HEK293T (cell line): Measurements from ENCODE around the gene C1GALT1.

ENCODE experiments used
- CTCF ChIA-PET: fragments of 350-600 bp; formaldehyde crosslinking; extraction: SDS; loops from one replicate; lab custom pipeline; 2021; ENCODE audit warnings: antibody characterized with exemption, inconsistent platforms; lab: Yijun Ruan, JAX
- POLR2A ChIA-PET: fragments of 350-600 bp; formaldehyde crosslinking; extraction: SDS; loops from one replicate; lab custom pipeline; 2020; ENCODE audit warnings: antibody characterized with exemption, inconsistent platforms; lab: Yijun Ruan, JAX
- DNase-seq: peaks from one replicate; pipeline ENCODE4 v3.0.0; 2012; ENCODE audit warnings: mixed read lengths; ENCODE audit errors: extremely low spot score
- ARNT ChIP-seq: fragments of 450-650 bp; IDR thresholded peaks from 2 replicates; pipeline ENCODE4 v1.6.1; 2017; ENCODE audit warnings: mild to moderate bottlenecking
- BHLHE40 ChIP-seq: fragments of 450-650 bp; IDR thresholded peaks from 2 replicates; pipeline ENCODE4 v1.6.1; 2016; ENCODE audit warnings: mild to moderate bottlenecking, moderate library complexity, borderline replicate concordance
- CTBP1 ChIP-seq: fragments of 450-650 bp; IDR thresholded peaks from 2 replicates; pipeline ENCODE4 v1.6.1; 2016; ENCODE audit warnings: borderline replicate concordance
- ELF4 ChIP-seq: fragments of 450-650 bp; IDR thresholded peaks from 2 replicates; pipeline ENCODE4 v1.6.1; 2017; ENCODE audit warnings: antibody characterized with exemption
- FOXA1 ChIP-seq: fragments of 450-650 bp; IDR thresholded peaks from 2 replicates; pipeline ENCODE4 v1.6.1; 2016; ENCODE audit warnings: mild to moderate bottlenecking
- FOXK2 ChIP-seq: fragments of 450-650 bp; IDR thresholded peaks from 2 replicates; pipeline ENCODE4 v1.6.1; 2016; ENCODE audit warnings: mild to moderate bottlenecking
- FOXM1 ChIP-seq: fragments of 450-650 bp; IDR thresholded peaks from 2 replicates; pipeline ENCODE4 v1.6.1; 2017; ENCODE audit warnings: mild to moderate bottlenecking, borderline replicate concordance
- HDGF ChIP-seq: fragments of 450-650 bp; IDR thresholded peaks from 2 replicates; pipeline ENCODE4 v1.6.1; 2017; ENCODE audit warnings: antibody characterized with exemption, borderline replicate concordance
- L3MBTL2 ChIP-seq: fragments of 450-650 bp; conservative IDR thresholded peaks from 2 replicates; pipeline ENCODE4 v1.6.1; 2016; ENCODE audit warnings: mild to moderate bottlenecking
- LEF1 ChIP-seq: fragments of 450-650 bp; IDR thresholded peaks from 2 replicates; pipeline ENCODE4 v1.6.1; 2017; ENCODE audit warnings: mild to moderate bottlenecking, borderline replicate concordance
- NFRKB ChIP-seq: fragments of 450-650 bp; IDR thresholded peaks from 2 replicates; pipeline ENCODE4 v1.6.1; 2016; ENCODE audit warnings: mild to moderate bottlenecking, moderate library complexity
- PKNOX1 ChIP-seq: fragments of 450-650 bp; IDR thresholded peaks from 2 replicates; pipeline ENCODE4 v1.6.1; 2016
- SP1 ChIP-seq: fragments of 450-650 bp; IDR thresholded peaks from 2 replicates; pipeline ENCODE4 v1.6.1; 2017
- SUZ12 ChIP-seq: fragments of 450-650 bp; IDR thresholded peaks from 2 replicates; pipeline ENCODE4 v1.6.1; 2016; ENCODE audit warnings: mild to moderate bottlenecking
- TARDBP ChIP-seq: fragments of 450-650 bp; IDR thresholded peaks from 2 replicates; pipeline ENCODE4 v1.6.1; 2016
- ZNF384 ChIP-seq: fragments of 450-650 bp; IDR thresholded peaks from 2 replicates; pipeline ENCODE4 v1.6.1; 2016

The C1GALT1 gene

GRCh38 chr7:7261863-7262262 is 79.5 kb downstream of the C1GALT1 start:
- DNase-seq, result no peak
- POLR2A ChIA-PET, result no interaction called here
- CTCF ChIA-PET, result no interaction called here
- TF ChIP-seq NFRKB (no peak), LEF1 (no peak), ELF4 (no peak), PKNOX1 (no peak), SP1 (no peak), FOXK2 (no peak), HDGF (no peak), TARDBP (no peak), CTBP1 (no peak), FOXM1 (no peak), BHLHE40 (no peak), FOXA1 (no peak)

GRCh38 chr7:7263297-7264230 is 81.2 kb downstream of the C1GALT1 start:
- no peak for DNase-seq
- ChIA-PET POLR2A (no interaction called here), CTCF (interaction anchor here (0.6 kb wide), 1 partner anchor 28 kb away, joined by 4 read pairs; no protein-coding TSS in a partner anchor)
- TF ChIP-seq SP1 (no peak), PKNOX1 (no peak), ZNF384 (no peak), L3MBTL2 (no peak), SUZ12 (no peak), TARDBP (no peak), FOXK2 (no peak)

GRCh38 chr7:7264306-7265040 is 82.1 kb downstream of the C1GALT1 start:
- ChIA-PET POLR2A (no interaction called here), CTCF (no interaction called here)
- TF ChIP-seq PKNOX1, result no peak
- TF ChIP-seq TARDBP, result no peak
- TF ChIP-seq FOXA1, result no peak
- TF ChIP-seq CTBP1, result no peak
- DNase-seq, result no peak

GRCh38 chr7:7265081-7266075 is 83.0 kb downstream of the C1GALT1 start:
- POLR2A ChIA-PET, result no interaction called here
- CTCF ChIA-PET, result interaction anchor here (0.6 kb wide), 1 partner anchor 160 kb away, joined by 3 read pairs; no protein-coding TSS in a partner anchor
- TF ChIP-seq PKNOX1, result no peak
- TF ChIP-seq FOXA1, result no peak
- no peak for DNase-seq

GRCh38 chr7:7266257-7266881 is 84.0 kb downstream of the C1GALT1 start:
- ChIA-PET CTCF (no interaction called here), POLR2A (no interaction called here)
- TF ChIP-seq ELF4 (no peak), ARNT (no peak), CTBP1 (no peak), FOXM1 (no peak), ZNF384 (no peak), LEF1 (no peak), FOXA1 (no peak), BHLHE40 (no peak), HDGF (no peak), L3MBTL2 (no peak), SUZ12 (no peak), PKNOX1 (no peak), FOXK2 (no peak), NFRKB (no peak), SP1 (no peak), TARDBP (no peak)
- DNase-seq, result no peak
